Gastroesophageal sphincter (tissue), 3 donors: ENCODE data around the gene APLN.

Source experiments
- EP300 ChIP-seq: sonication (generic); formaldehyde crosslinking; IDR thresholded peaks from one replicate; pipeline ENCODE4 v1.6.1; 2017; ENCODE audit warnings: antibody characterized with exemption, mild to moderate bottlenecking
- POLR2A ChIP-seq, 2 donors: fragments of 450-650 bp; IDR thresholded peaks; one replicate each; pipeline ENCODE4 v1.6.1; 2017; ENCODE audit warnings: antibody characterized with exemption in 2 of 2, mild to moderate bottlenecking in 2 of 2, moderate library complexity in 1 of 2
- TF ChIP-seq, protein P1 (sequence below), 4 experiments: fragments of 200-600 bp in 2 of 4; fragments of 450-650 bp in 2 of 4; sonication (generic) in 1 of 4; IDR thresholded peaks; one replicate each; pipeline ENCODE4 v1.5.1; 2017 to 2019; ENCODE audit warnings: antibody characterized with exemption in 4 of 4, mild to moderate bottlenecking in 2 of 4, moderate library complexity in 2 of 4

DNA sequence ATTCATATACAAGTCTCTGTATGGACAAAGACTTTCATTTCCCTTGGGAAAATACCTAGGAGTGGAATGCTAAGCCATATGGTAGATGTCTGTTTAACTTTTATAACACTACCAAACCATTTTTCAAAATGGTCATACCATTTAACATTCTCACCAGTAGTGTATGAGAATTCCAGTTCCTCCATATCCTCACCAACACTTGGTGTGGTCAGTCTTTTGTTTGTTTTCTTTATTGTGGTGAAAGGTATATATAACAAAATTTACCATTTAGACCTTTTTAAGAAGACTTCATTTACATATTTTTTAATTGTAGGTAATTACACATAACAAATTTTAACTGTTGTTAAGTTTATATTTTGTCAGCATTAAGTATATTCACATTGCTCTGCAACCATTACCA lies 12.7 kb upstream of the APLN start:
- TF ChIP-seq, protein P1, sequence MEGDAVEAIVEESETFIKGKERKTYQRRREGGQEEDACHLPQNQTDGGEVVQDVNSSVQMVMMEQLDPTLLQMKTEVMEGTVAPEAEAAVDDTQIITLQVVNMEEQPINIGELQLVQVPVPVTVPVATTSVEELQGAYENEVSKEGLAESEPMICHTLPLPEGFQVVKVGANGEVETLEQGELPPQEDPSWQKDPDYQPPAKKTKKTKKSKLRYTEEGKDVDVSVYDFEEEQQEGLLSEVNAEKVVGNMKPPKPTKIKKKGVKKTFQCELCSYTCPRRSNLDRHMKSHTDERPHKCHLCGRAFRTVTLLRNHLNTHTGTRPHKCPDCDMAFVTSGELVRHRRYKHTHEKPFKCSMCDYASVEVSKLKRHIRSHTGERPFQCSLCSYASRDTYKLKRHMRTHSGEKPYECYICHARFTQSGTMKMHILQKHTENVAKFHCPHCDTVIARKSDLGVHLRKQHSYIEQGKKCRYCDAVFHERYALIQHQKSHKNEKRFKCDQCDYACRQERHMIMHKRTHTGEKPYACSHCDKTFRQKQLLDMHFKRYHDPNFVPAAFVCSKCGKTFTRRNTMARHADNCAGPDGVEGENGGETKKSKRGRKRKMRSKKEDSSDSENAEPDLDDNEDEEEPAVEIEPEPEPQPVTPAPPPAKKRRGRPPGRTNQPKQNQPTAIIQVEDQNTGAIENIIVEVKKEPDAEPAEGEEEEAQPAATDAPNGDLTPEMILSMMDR (IDR thresholded peaks at IDR 0.05), result no peak
- no peak for TF ChIP-seq EP300
- no peak for TF ChIP-seq POLR2A (IDR thresholded peaks at IDR 0.05)
